H9 (cell line): Measurements from ENCODE around the gene SIGLEC12. TPM values are rescaled to one million over a fixed set of nuclear protein-coding genes. Genes with fewer than 3 reads are reported as not detected.

Experiments
- DNase-seq: peaks from one replicate; pipeline ENCODE4 v3.0.0-alpha.2; 2017
- H2AFZ ChIP-seq: one replicate; pipeline ENCODE4 v1.6.1; 2013; ENCODE audit warnings: mild to moderate bottlenecking, low read length, control low read depth, moderate library complexity
- H2AK5ac ChIP-seq: 2 replicates; pipeline ENCODE4 v1.6.1; 2013; ENCODE audit warnings: low read length, control low read depth, mixed read lengths; ENCODE audit not compliant: insufficient read length
- H2BK120ac ChIP-seq: one replicate; pipeline ENCODE4 v1.6.1; 2013; ENCODE audit warnings: low read depth, mild to moderate bottlenecking, low read length, control low read depth, inconsistent platforms; ENCODE audit not compliant: poor library complexity, severe bottlenecking
- H2BK12ac ChIP-seq: 2 replicates; pipeline ENCODE4 v1.6.1; 2013; ENCODE audit warnings: low read length, control low read depth, mixed read lengths, low read depth; ENCODE audit not compliant: insufficient read length
- H2BK15ac ChIP-seq: 2 replicates; pipeline ENCODE4 v1.6.1; 2013; ENCODE audit warnings: low read depth, low read length, control low read depth
- H2BK20ac ChIP-seq: one replicate; pipeline ENCODE4 v1.6.1; 2013; ENCODE audit warnings: low read depth, mild to moderate bottlenecking, low read length, control low read depth, inconsistent platforms; ENCODE audit not compliant: poor library complexity, severe bottlenecking
- H2BK5ac ChIP-seq: 2 replicates; pipeline ENCODE4 v1.6.1; 2013; ENCODE audit warnings: low read length, control low read depth, mixed read lengths; ENCODE audit not compliant: insufficient read length
- H3K14ac ChIP-seq: 2 replicates; pipeline ENCODE4 v1.6.1; 2013; ENCODE audit warnings: low read length, control low read depth; ENCODE audit not compliant: insufficient read depth
- H3K18ac ChIP-seq: 2 replicates; pipeline ENCODE4 v1.6.1; 2013; ENCODE audit warnings: low read depth, mild to moderate bottlenecking, mixed read lengths, low read length, control low read depth; ENCODE audit not compliant: insufficient read length
- H3K23ac ChIP-seq: 2 replicates; pipeline ENCODE4 v1.6.1; 2013; ENCODE audit warnings: low read length, control low read depth, mixed read lengths, low read depth; ENCODE audit not compliant: insufficient read length
- H3K23me2 ChIP-seq: 2 replicates; pipeline ENCODE4 v1.6.1; 2013; ENCODE audit warnings: low read depth, mild to moderate bottlenecking, mixed read lengths, low read length, control low read depth; ENCODE audit not compliant: insufficient read length, poor library complexity, severe bottlenecking
- H3K27ac ChIP-seq: 2 replicates; pipeline ENCODE4 v1.5.1; 2013; ENCODE audit warnings: low read length, control low read depth, mixed read lengths, low read depth; ENCODE audit not compliant: insufficient read length
- H3K27me3 ChIP-seq: 2 replicates; pipeline ENCODE4 v1.6.1; 2013; ENCODE audit warnings: low read length, control low read depth, inconsistent platforms; ENCODE audit not compliant: insufficient read depth
- H3K4ac ChIP-seq: 2 replicates; pipeline ENCODE4 v1.6.1; 2013; ENCODE audit warnings: low read depth, mild to moderate bottlenecking, control low read depth, inconsistent platforms, low read length, moderate library complexity
- H3K4me1 ChIP-seq: 2 replicates; pipeline ENCODE4 v1.6.1; 2013; ENCODE audit warnings: low read length, control low read depth, inconsistent platforms; ENCODE audit not compliant: insufficient read depth
- H3K4me2 ChIP-seq: 2 replicates; pipeline ENCODE4 v1.6.1; 2013; ENCODE audit warnings: low read length, control low read depth, mixed read lengths; ENCODE audit not compliant: insufficient read length, insufficient read depth
- H3K56ac ChIP-seq: 2 replicates; pipeline ENCODE4 v1.6.1; 2013; ENCODE audit warnings: low read depth, mild to moderate bottlenecking, mixed read lengths, low read length, control low read depth; ENCODE audit not compliant: insufficient read length
- H3K79me1 ChIP-seq: 2 replicates; pipeline ENCODE4 v1.6.1; 2013; ENCODE audit warnings: low read depth, mild to moderate bottlenecking, moderate library complexity, low read length, control low read depth, inconsistent platforms; ENCODE audit not compliant: insufficient read depth, poor library complexity, severe bottlenecking
- H3K79me2 ChIP-seq: 2 replicates; pipeline ENCODE4 v1.6.1; 2013; ENCODE audit warnings: low read length, control low read depth, inconsistent platforms; ENCODE audit not compliant: insufficient read depth
- H3K9ac ChIP-seq: 2 replicates; pipeline ENCODE4 v1.6.1; 2013; ENCODE audit warnings: low read length, control low read depth, mixed read lengths; ENCODE audit not compliant: insufficient read length; ENCODE audit errors: extremely low read depth
- H3K9me3 ChIP-seq: one replicate; pipeline ENCODE4 v1.6.1; 2013; ENCODE audit warnings: low read depth, low read length, inconsistent platforms; ENCODE audit not compliant: control insufficient read depth
- H3T11ph ChIP-seq: one replicate; pipeline ENCODE4 v1.6.1; 2013; ENCODE audit warnings: mild to moderate bottlenecking, low read length, control low read depth, inconsistent platforms
- H4K20me1 ChIP-seq: one replicate; pipeline ENCODE4 v1.6.1; 2013; ENCODE audit not compliant: control insufficient read depth, insufficient read length, insufficient read depth
- H4K5ac ChIP-seq: 2 replicates; pipeline ENCODE4 v1.6.1; 2013; ENCODE audit warnings: low read depth, mild to moderate bottlenecking, mixed read lengths, low read length, control low read depth; ENCODE audit not compliant: insufficient read length
- H4K8ac ChIP-seq: replicated peaks from 2 replicates; pipeline ENCODE4 v1.6.1; 2013; ENCODE audit warnings: low read length, control low read depth, mixed read lengths, low read depth; ENCODE audit not compliant: insufficient read length
- H4K91ac ChIP-seq: 2 replicates; pipeline ENCODE4 v1.6.1; 2013; ENCODE audit warnings: low read depth, mild to moderate bottlenecking, moderate library complexity, mixed read lengths, low read length, control low read depth; ENCODE audit not compliant: insufficient read length
- H3K27ac Mint-ChIP-seq, 3 experiments: 2 replicates in 2 of 3; 3 replicates in 1 of 3; pipeline ENCODE4 v1.8.0; 2020 to 2021; ENCODE audit warnings: mixed read lengths in 3 of 3, mild to moderate bottlenecking in 1 of 3, moderate library complexity in 1 of 3
- H3K27me3 Mint-ChIP-seq: 2 replicates; pipeline ENCODE4 v1.8.0; 2021; ENCODE audit warnings: low read depth, mild to moderate bottlenecking, moderate library complexity, mixed read lengths
- H3K36me3 Mint-ChIP-seq, 3 experiments: 2 replicates in 2 of 3; 3 replicates in 1 of 3; pipeline ENCODE4 v1.8.0; 2020 to 2021; ENCODE audit warnings: low read depth in 3 of 3, mixed read lengths in 3 of 3; ENCODE audit not compliant: insufficient read depth in 1 of 3
- H3K4me1 Mint-ChIP-seq, 2 experiments: 2 replicates each; pipeline ENCODE4 v1.8.0; 2020; ENCODE audit warnings: mixed read lengths in 2 of 2
- H3K4me3 Mint-ChIP-seq, 2 experiments: 2 replicates in 1 of 2; 3 replicates in 1 of 2; pipeline ENCODE4 v1.8.0; 2020 to 2021; ENCODE audit warnings: mild to moderate bottlenecking in 2 of 2, mixed read lengths in 2 of 2, moderate library complexity in 1 of 2
- H3K9me3 Mint-ChIP-seq, 2 experiments: 2 replicates in 1 of 2; 3 replicates in 1 of 2; pipeline ENCODE4 v1.8.0; 2020; ENCODE audit warnings: mild to moderate bottlenecking in 2 of 2, mixed read lengths in 2 of 2, moderate library complexity in 1 of 2
- WGBS: extraction: QIAGEN DNeasy Blood & Tissue Kit; methylation state at CpG from one replicate; pipeline ENCODE4 v1.1.7; 2013; ENCODE audit warnings: missing lambda C conversion rate, low lambda C conversion rate, mixed read lengths; ENCODE audit not compliant: insufficient read length; ENCODE audit errors: extremely low coverage; 5-methylcytosine and 5-hydroxymethylcytosine counted together
- total RNA-seq: library from RNA; stranded (reverse); gene quantifications from 2 replicates; pipeline ENCODE4 v1.2.1, GENCODE V29; 2021
- TF ChIP-seq, protein P1 (sequence below): fragments of 200-600 bp; sonication (generic); conservative IDR thresholded peaks from 3 replicates; pipeline ENCODE4 v1.8.0; 2021; ENCODE audit warnings: antibody characterized with exemption, mild to moderate bottlenecking

SIGLEC12 gene
- total RNA-seq, 1 experiment from 2014 or later, result not detected

GRCh38 chr19:51478381-51479234, 23.0 kb downstream of the SIGLEC12 start, which contains the start of gene CEACAM18:
Gene CEACAM18 (plus strand): TSS chr19:51478539.
- Histone ChIP-seq H2AK5ac (no peak within 1 kb of the TSS), H3T11ph (no peak within 1 kb of the TSS), H3K79me2 (no peaks in the 10 kb centered on the region), H2BK12ac (no peak within 1 kb of the TSS), H3K79me1 (no peaks in the 10 kb centered on the region), H3K4ac (no peak within 1 kb of the TSS), H3K23me2 (no peaks in the 10 kb centered on the region), H3K27me3 (no peaks in the 10 kb centered on the region), H3K9ac (no peak within 1 kb of the TSS), H3K14ac (no peak within 1 kb of the TSS), H2AFZ (no peak within 1 kb of the TSS), H4K8ac (no peak within 1 kb of the TSS), H3K4me2 (no peak within 1 kb of the TSS), H3K56ac (no peak within 1 kb of the TSS), H3K4me1 (no peaks in the 10 kb centered on the region), H4K91ac (no peak within 1 kb of the TSS), H2BK20ac (no peak within 1 kb of the TSS), H2BK120ac (no peak within 1 kb of the TSS), H2BK5ac (no peak within 1 kb of the TSS), H3K27ac (no peak within 1 kb of the TSS), H4K20me1 (no peaks in the 10 kb centered on the region), H2BK15ac (no peak within 1 kb of the TSS), H3K9me3 (no peaks in the 10 kb centered on the region), H3K23ac (no peak within 1 kb of the TSS), H3K18ac (no peak within 1 kb of the TSS), H4K5ac (no peak within 1 kb of the TSS)
- Mint-ChIP-seq H3K4me1 (no peaks in the 10 kb centered on the region), H3K9me3 (peaks cover 20 to 92% of the 10 kb centered on the region in 2 experiments), H3K4me3 (no peak within 1 kb of the TSS), H3K27ac (no peak within 1 kb of the TSS), H3K27me3 (peaks cover 42% of the 10 kb centered on the region), H3K36me3 (peaks cover 0 to 4% (median 0%) of the 10 kb centered on the region in 3 experiments; a peak in 2 of 7 replicates)
- DNase-seq, result no peak
- TF ChIP-seq, protein P1, sequence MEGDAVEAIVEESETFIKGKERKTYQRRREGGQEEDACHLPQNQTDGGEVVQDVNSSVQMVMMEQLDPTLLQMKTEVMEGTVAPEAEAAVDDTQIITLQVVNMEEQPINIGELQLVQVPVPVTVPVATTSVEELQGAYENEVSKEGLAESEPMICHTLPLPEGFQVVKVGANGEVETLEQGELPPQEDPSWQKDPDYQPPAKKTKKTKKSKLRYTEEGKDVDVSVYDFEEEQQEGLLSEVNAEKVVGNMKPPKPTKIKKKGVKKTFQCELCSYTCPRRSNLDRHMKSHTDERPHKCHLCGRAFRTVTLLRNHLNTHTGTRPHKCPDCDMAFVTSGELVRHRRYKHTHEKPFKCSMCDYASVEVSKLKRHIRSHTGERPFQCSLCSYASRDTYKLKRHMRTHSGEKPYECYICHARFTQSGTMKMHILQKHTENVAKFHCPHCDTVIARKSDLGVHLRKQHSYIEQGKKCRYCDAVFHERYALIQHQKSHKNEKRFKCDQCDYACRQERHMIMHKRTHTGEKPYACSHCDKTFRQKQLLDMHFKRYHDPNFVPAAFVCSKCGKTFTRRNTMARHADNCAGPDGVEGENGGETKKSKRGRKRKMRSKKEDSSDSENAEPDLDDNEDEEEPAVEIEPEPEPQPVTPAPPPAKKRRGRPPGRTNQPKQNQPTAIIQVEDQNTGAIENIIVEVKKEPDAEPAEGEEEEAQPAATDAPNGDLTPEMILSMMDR, result no peak
- WGBS, result no CpG with 5 or more reads among the region's 17 CpGs
